ENCODE data around the gene TUBB8.
A peak's percentile ranks its signal among the peaks of the same experiment; 100 is the strongest.

- no peak for TF ChIP-seq CTCF (IDR thresholded peaks at IDR 0.05)
- peak in 1 of 2 donors; percentile 0 for TF ChIP-seq POLR2A (IDR thresholded peaks at IDR 0.05)
Observed at GRCh38 chr10:92153-92552, 43.1 kb upstream of the TUBB8 start.
